Measurements from ENCODE around the gene ANKRD11. TPM values are rescaled to one million over a fixed set of nuclear protein-coding genes. Genes with fewer than 3 reads are reported as not detected.

ANKRD11 gene
- total RNA-seq, 4 donors from 2014 or later, result 75.6 to 183 (median 108) TPM

- TF ChIP-seq POLR2A (IDR thresholded peaks at IDR 0.05) (no peak), CTCF (IDR thresholded peaks at IDR 0.05) (no peak)
- intact Hi-C loops (cut with DNase I; ENCODE audit: low total_unique reads), result no loop called here
- no peak for DNase-seq (ENCODE audit: low spot score in 2 of 2)
- 51 to 59% methylated on average over 11 to 12 of the region's 12 CpGs for WGBS, 2 donors
- H3K4me3 ChIP-seq (ENCODE audit: low read depth, poor library complexity, severe bottlenecking), result no peak overlapping the region
These were observed 129.5 kb downstream of the ANKRD11 start for GRCh38 chr16:89360760-89361435.

- no peak overlapping the region for H3K4me3 ChIP-seq (ENCODE audit: low read depth, poor library complexity, severe bottlenecking)
- intact Hi-C loops (cut with DNase I; ENCODE audit: low total_unique reads), result no loop called here
- WGBS, 2 donors, result 61 to 67% methylated on average over 17 to 18 of the region's 18 CpGs
- no peak for TF ChIP-seq CTCF (IDR thresholded peaks at IDR 0.05)
- TF ChIP-seq POLR2A (IDR thresholded peaks at IDR 0.05), result no peak
- DNase-seq (ENCODE audit: low spot score in 2 of 2), result no peak
These were observed 130.9 kb downstream of the ANKRD11 start for GRCh38 chr16:89359264-89360147.

- no peak overlapping the region for H3K4me3 ChIP-seq (ENCODE audit: low read depth, poor library complexity, severe bottlenecking)
- TF ChIP-seq POLR2A (IDR thresholded peaks at IDR 0.05) (no peak), CTCF (IDR thresholded peaks at IDR 0.05) (no peak)
- WGBS, 2 donors, result 70 to 74% methylated on average over 21 of the region's 21 CpGs
These were observed 132.0 kb downstream of the ANKRD11 start for GRCh38 chr16:89358030-89359005.

GRCh38 chr16:89357055-89357816, 133.1 kb downstream of the ANKRD11 start:
- intact Hi-C loops (cut with DNase I; ENCODE audit: low total_unique reads), result no loop called here
- H3K4me3 ChIP-seq (ENCODE audit: low read depth, poor library complexity, severe bottlenecking), result no peak overlapping the region
- DNase-seq (ENCODE audit: low spot score in 2 of 2), result no peak
- no peak for TF ChIP-seq CTCF (IDR thresholded peaks at IDR 0.05)
- TF ChIP-seq POLR2A (IDR thresholded peaks at IDR 0.05), result no peak
- 54 to 67% methylated on average over 17 of the region's 17 CpGs for WGBS, 2 donors

More at GRCh38 chr16:89358030-89359005, 132.0 kb downstream of the ANKRD11 start:
- intact Hi-C loops (cut with DNase I; ENCODE audit: low total_unique reads), result no loop called here
- no peak for DNase-seq (ENCODE audit: low spot score in 2 of 2)

- no peak overlapping the region for H3K4me3 ChIP-seq (ENCODE audit: low read depth, poor library complexity, severe bottlenecking)
- WGBS, 2 donors, result 91 to 93% methylated on average over 16 of the region's 16 CpGs
- TF ChIP-seq CTCF (IDR thresholded peaks at IDR 0.05) (no peak), POLR2A (IDR thresholded peaks at IDR 0.05) (no peak)
- intact Hi-C loops (cut with DNase I; ENCODE audit: low total_unique reads), result no loop called here
- DNase-seq (ENCODE audit: low spot score in 2 of 2), result no peak
These were observed 134.7 kb downstream of the ANKRD11 start for GRCh38 chr16:89355686-89356085.
